ENCODE measurements around the gene SGK2.

DNA sequence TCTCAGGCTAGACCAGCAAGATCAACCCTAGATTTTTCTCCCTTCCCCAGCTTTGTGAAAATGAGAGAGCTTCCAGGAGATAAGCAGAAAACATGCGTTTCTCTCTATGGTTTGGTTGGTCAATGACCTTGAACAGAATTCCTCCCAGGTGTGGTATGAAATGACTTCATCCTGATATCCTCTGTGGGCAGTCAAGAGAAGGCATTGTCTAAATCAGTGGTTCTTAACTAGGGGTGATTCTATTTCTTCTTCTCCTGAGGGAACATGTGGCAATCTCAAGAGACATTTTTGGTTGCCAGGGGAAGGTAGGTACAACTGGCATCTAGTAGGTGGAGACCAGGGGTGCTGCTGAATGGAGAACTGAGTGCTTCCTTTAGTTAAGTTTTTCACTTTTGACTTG lies 44.3 kb downstream of the SGK2 start:
- TF ChIP-seq, protein P1, sequence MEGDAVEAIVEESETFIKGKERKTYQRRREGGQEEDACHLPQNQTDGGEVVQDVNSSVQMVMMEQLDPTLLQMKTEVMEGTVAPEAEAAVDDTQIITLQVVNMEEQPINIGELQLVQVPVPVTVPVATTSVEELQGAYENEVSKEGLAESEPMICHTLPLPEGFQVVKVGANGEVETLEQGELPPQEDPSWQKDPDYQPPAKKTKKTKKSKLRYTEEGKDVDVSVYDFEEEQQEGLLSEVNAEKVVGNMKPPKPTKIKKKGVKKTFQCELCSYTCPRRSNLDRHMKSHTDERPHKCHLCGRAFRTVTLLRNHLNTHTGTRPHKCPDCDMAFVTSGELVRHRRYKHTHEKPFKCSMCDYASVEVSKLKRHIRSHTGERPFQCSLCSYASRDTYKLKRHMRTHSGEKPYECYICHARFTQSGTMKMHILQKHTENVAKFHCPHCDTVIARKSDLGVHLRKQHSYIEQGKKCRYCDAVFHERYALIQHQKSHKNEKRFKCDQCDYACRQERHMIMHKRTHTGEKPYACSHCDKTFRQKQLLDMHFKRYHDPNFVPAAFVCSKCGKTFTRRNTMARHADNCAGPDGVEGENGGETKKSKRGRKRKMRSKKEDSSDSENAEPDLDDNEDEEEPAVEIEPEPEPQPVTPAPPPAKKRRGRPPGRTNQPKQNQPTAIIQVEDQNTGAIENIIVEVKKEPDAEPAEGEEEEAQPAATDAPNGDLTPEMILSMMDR (IDR thresholded peaks at IDR 0.05) = no peak
- TF ChIP-seq POLR2AphosphoS5 (IDR thresholded peaks at IDR 0.05; ENCODE audit: low read depth, low read length) = no peak
- TF ChIP-seq, protein P2, sequence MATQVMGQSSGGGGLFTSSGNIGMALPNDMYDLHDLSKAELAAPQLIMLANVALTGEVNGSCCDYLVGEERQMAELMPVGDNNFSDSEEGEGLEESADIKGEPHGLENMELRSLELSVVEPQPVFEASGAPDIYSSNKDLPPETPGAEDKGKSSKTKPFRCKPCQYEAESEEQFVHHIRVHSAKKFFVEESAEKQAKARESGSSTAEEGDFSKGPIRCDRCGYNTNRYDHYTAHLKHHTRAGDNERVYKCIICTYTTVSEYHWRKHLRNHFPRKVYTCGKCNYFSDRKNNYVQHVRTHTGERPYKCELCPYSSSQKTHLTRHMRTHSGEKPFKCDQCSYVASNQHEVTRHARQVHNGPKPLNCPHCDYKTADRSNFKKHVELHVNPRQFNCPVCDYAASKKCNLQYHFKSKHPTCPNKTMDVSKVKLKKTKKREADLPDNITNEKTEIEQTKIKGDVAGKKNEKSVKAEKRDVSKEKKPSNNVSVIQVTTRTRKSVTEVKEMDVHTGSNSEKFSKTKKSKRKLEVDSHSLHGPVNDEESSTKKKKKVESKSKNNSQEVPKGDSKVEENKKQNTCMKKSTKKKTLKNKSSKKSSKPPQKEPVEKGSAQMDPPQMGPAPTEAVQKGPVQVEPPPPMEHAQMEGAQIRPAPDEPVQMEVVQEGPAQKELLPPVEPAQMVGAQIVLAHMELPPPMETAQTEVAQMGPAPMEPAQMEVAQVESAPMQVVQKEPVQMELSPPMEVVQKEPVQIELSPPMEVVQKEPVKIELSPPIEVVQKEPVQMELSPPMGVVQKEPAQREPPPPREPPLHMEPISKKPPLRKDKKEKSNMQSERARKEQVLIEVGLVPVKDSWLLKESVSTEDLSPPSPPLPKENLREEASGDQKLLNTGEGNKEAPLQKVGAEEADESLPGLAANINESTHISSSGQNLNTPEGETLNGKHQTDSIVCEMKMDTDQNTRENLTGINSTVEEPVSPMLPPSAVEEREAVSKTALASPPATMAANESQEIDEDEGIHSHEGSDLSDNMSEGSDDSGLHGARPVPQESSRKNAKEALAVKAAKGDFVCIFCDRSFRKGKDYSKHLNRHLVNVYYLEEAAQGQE (IDR thresholded peaks at IDR 0.05; ENCODE audit: insufficient read depth in 1 of 2, low read depth in 2 of 2, low read length in 1 of 2) = no peak
- TF ChIP-seq SIN3A (IDR thresholded peaks at IDR 0.05; ENCODE audit: borderline replicate concordance, insufficient read depth, low read depth, low read length) = no peak
- TF ChIP-seq TCF7L2 (IDR thresholded peaks at IDR 0.05; ENCODE audit: low read depth, low read length) = no peak
